H7 (cell line): ENCODE results near the gene RRAGA. TPM values are rescaled to one million over a fixed set of nuclear protein-coding genes. Genes with fewer than 3 reads are reported as not detected.
"Not testable (repeated sequence)": the region's sequence is repeated elsewhere in the genome, so short reads cannot be mapped to it uniquely, and the experiment has no call there.

Experiments
- DNase-seq: peaks from one replicate; pipeline ENCODE4 v3.0.0; 2012
- H3K27me3 ChIP-seq: 2 replicates; pipeline ENCODE4 v1.6.0; 2011; ENCODE audit warnings: mild to moderate bottlenecking, low read length; ENCODE audit not compliant: control insufficient read depth, insufficient read depth
- H3K36me3 ChIP-seq: replicated peaks from 2 replicates; pipeline ENCODE4 v1.5.1; 2011; ENCODE audit warnings: low read length; ENCODE audit not compliant: control insufficient read depth, insufficient read depth
- H3K4me3 ChIP-seq: 2 replicates; pipeline ENCODE4 v1.5.1; 2011; ENCODE audit warnings: low read depth, mild to moderate bottlenecking, control low read depth, low read length, moderate library complexity; ENCODE audit not compliant: insufficient read depth
- total RNA-seq: library from RNA; depleted of rRNA; stranded (reverse); fragments of >200 nt; shearing (Covaris generic); gene quantifications from 2 replicates; pipeline ENCODE4 v1.2.3, GENCODE V29; 2014; rRNA removed

RRAGA gene
- total RNA-seq, 1 experiment from 2014 or later = 28.2 TPM

- H3K27me3 ChIP-seq = no peaks in the 10 kb centered on the region
- DNase-seq = no peak
- H3K36me3 ChIP-seq = no peaks in the 10 kb centered on the region
- H3K4me3 ChIP-seq = no peak overlapping the region
These were observed 12.6 kb upstream of the RRAGA start for GRCh38 chr9:19036611-19037010.

- DNase-seq = no peak
- H3K36me3 ChIP-seq = no peaks in the 10 kb centered on the region
These were observed 850 bp downstream of the RRAGA start for GRCh38 chr9:19049917-19050636.

GRCh38 chr9:19050637-19051591, 1.7 kb downstream of the RRAGA start:
- Histone ChIP-seq H3K27me3 (no peaks in the 10 kb centered on the region), H3K4me3 (peak overlapping the region; percentile 91), H3K36me3 (no peaks in the 10 kb centered on the region)
- no peak for DNase-seq

More at GRCh38 chr9:19049917-19050636, 850 bp downstream of the RRAGA start:
- H3K27me3 ChIP-seq = no peaks in the 10 kb centered on the region
- H3K4me3 ChIP-seq = peak overlapping the region; percentile 91

DNA sequence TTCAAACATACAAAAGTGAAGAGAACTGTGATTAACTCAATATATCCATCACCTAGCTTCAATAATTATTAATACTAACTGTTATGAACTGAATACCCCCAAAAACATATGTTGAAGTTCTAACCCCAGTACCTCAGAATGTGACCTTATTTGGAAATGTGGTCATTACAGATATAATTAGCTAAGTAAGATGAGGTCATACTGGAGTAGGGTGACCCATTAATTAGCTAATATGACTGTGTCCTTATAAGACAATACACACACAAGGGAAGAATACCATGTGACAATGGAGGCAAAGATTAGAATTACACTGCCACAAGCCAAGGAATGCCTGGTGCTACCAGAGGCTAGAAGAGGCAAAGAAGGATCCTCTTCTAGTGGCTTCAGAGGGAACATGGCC, 7.8 kb downstream of the RRAGA start:
- Histone ChIP-seq H3K4me3 (no peak overlapping the region), H3K27me3 (no peaks in the 10 kb centered on the region), H3K36me3 (peaks cover 24% of the 10 kb centered on the region)
- no peak for DNase-seq

DNA sequence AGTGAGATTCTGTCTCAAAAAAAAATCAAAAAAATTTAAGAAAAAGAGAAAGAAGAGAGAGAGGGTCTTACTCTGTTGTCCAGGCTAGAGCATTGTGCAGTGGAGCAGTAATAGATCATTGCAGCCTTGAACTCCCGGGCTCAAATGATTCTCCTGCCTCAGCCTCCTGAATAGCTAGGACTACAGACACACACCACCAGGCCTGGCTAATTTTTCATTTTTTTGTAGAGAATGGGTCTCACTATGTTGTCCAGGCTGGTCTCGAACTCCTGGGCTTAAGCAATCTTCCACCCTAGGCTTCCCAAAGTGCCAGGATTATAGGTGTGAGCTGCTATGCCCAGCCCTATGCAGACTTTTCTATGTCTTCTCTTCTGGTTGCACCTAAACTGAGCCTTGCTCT, 25.0 kb downstream of the RRAGA start:
- Histone ChIP-seq H3K36me3 (peaks cover 23% of the 10 kb centered on the region), H3K4me3 (no peak overlapping the region), H3K27me3 (no peaks in the 10 kb centered on the region)
- DNase-seq = no peak

- DNase-seq = no peak
- no peaks in the 10 kb centered on the region for H3K27me3 ChIP-seq
These were observed 25.6 kb downstream of the RRAGA start for GRCh38 chr9:19074836-19075235.

GRCh38 chr9:19085295-19085694, 36.1 kb downstream of the RRAGA start:
- peak; percentile 50 for DNase-seq
- Histone ChIP-seq H3K27me3 (no peaks in the 10 kb centered on the region), H3K4me3 (no peak overlapping the region), H3K36me3 (peaks cover 31% of the 10 kb centered on the region)

More at GRCh38 chr9:19074836-19075235, 25.6 kb downstream of the RRAGA start:
- Histone ChIP-seq H3K4me3 (no peak overlapping the region), H3K36me3 (peaks cover 19% of the 10 kb centered on the region)

DNA sequence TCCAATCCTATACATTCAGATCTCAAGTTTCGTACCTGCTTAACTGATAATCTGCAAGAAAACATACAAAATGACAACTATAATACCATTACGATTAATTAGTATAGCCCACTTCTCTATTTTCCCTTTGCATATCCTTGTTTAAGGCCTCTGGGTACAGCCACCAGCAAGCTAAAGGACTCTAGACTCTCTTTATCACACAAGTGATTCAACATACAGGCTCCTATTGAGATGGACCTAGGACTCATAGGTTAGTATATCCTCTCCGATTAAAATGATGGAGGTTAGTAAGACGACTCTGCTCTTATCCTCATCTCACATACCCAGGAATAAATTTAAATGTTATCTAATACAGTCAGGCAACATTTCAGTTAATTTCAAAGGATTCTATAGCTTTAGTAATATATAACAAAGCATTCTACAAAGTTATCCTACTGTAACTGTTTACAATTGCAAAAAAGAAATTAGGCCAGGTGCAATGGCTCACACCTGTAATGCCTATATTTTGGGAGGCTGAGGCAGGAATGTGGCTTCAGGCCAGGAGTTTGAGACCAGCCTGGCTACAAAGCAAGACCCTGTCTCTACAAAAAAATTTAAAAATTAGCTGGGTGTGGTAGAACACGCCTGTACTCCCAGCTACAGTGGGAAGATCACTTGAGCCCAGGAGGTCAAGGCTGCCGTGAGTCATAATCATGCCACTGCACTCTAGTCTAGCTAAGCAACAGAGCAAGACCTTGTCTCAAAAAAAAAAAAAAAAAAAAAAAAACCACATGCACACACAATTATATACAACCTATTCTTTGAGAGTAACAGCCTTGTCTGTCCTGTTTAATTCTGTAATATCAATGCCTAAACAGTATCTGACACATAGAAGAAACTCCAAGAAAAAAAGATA, 38.1 kb downstream of the RRAGA start:
- Histone ChIP-seq H3K27me3 (no peaks in the 10 kb centered on the region), H3K4me3 (no peak overlapping the region), H3K36me3 (peaks cover 35% of the 10 kb centered on the region)
- no peak for DNase-seq

DNA sequence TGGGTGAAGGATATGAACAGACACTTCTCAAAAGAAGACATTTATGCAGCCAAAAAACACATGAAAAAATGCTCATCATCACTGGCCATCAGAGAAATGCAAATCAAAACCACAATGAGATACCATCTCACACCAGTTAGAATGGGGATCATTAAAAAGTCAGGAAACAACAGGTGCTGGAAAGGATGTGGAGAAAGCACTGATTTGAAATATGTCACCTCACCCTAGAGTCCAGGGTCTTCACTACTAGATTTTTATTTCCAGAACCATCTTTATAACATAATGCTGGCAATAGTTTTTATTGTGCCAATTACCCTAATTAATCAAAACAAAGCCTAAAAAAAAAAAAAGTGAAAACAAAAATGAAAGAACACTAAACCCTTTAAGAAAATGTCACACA, 48.2 kb downstream of the RRAGA start:
- not testable (repeated sequence) for H3K4me3 ChIP-seq, DNase-seq, H3K27me3 ChIP-seq
- peaks cover 19% of the 10 kb centered on the region for H3K36me3 ChIP-seq

Other genes starting within 250 kb of the RRAGA start
- 0.21 and 0.48 TPM in 2 replicates for gene SAXO1, start 16.2 kb upstream of the RRAGA start, total RNA-seq
- gene HAUS6, start 53.5 kb downstream of the RRAGA start, total RNA-seq = 36.1 and 56.1 TPM in 2 replicates
- 83.5 and 95.0 TPM in 2 replicates for gene PLIN2, start 78.1 kb downstream of the RRAGA start, total RNA-seq
- gene DENND4C, start 181.3 kb downstream of the RRAGA start, total RNA-seq = 21.4 and 35.7 TPM in 2 replicates